DOHH2 (cell line): ENCODE data around the gene AQP5.

ENCODE experiments used
- H3F3A ChIP-seq: fragments of 200-600 bp; sonication (generic), shearing (Covaris generic); 2 replicates; pipeline ENCODE4 v1.6.0; 2016; ENCODE audit warnings: antibody characterized with exemption, mild to moderate bottlenecking; ENCODE audit not compliant: control insufficient read depth, insufficient read depth
- H3K27ac ChIP-seq: fragments of 200-600 bp; sonication (generic); 2 replicates; pipeline ENCODE4 v1.5.1; 2014; ENCODE audit warnings: low read depth, mild to moderate bottlenecking, low read length, moderate library complexity
- H3K27me3 ChIP-seq: fragments of 200-600 bp; sonication (generic); 2 replicates; pipeline ENCODE4 v1.6.1; 2014; ENCODE audit warnings: mild to moderate bottlenecking, low read length, mixed read lengths; ENCODE audit not compliant: control insufficient read depth
- H3K36me3 ChIP-seq: fragments of 200-600 bp; sonication (generic); 2 replicates; pipeline ENCODE4 v1.6.1; 2014; ENCODE audit warnings: mild to moderate bottlenecking, low read length, moderate library complexity, mixed read lengths; ENCODE audit not compliant: control insufficient read depth
- H3K4me1 ChIP-seq: fragments of 200-600 bp; sonication (generic); 2 replicates; pipeline ENCODE4 v1.6.1; 2014; ENCODE audit warnings: mild to moderate bottlenecking, low read length, mixed read lengths; ENCODE audit not compliant: control insufficient read depth
- H3K4me2 ChIP-seq: fragments of 200-600 bp; sonication (generic); 2 replicates; pipeline ENCODE4 v1.6.0; 2014; ENCODE audit warnings: mild to moderate bottlenecking, low read length, moderate library complexity
- H3K4me3 ChIP-seq: fragments of 200-600 bp; sonication (generic); 2 replicates; pipeline ENCODE4 v1.5.1; 2014; ENCODE audit warnings: mild to moderate bottlenecking, low read length, mixed read lengths
- H3K79me2 ChIP-seq: fragments of 200-600 bp; sonication (generic); 2 replicates; pipeline ENCODE4 v1.6.1; 2014; ENCODE audit warnings: mild to moderate bottlenecking, low read length, mixed read lengths; ENCODE audit not compliant: control insufficient read depth
- H3K9me2 ChIP-seq: fragments of 200-600 bp; sonication (generic); replicated peaks from 2 replicates; pipeline ENCODE4 v1.6.1; 2014; ENCODE audit warnings: mild to moderate bottlenecking, low read length, mixed read lengths; ENCODE audit not compliant: control insufficient read depth
- H3K9me3 ChIP-seq: fragments of 200-600 bp; sonication (generic); 2 replicates; pipeline ENCODE4 v1.6.1; 2014; ENCODE audit warnings: antibody characterized with exemption, low read length, mixed read lengths; ENCODE audit not compliant: control insufficient read depth, insufficient read depth
- H4K20me1 ChIP-seq: fragments of 200-600 bp; sonication (generic); 2 replicates; pipeline ENCODE4 v1.6.0; 2014; ENCODE audit warnings: low read depth, mild to moderate bottlenecking, antibody characterized with exemption, low read length, moderate library complexity; ENCODE audit not compliant: control insufficient read depth, insufficient read depth
- EZH2phosphoT487 ChIP-seq: fragments of 200-600 bp; sonication (generic); IDR thresholded peaks from 2 replicates; pipeline ENCODE4 v1.6.1; 2017; ENCODE audit warnings: borderline replicate concordance, mild to moderate bottlenecking, antibody characterized with exemption, low read length, moderate library complexity, mixed read lengths
- TF ChIP-seq, protein P1 (sequence below): fragments of 200-600 bp; sonication (generic); IDR thresholded peaks from one replicate; pipeline ENCODE4 v1.5.1; 2014; ENCODE audit warnings: antibody characterized with exemption, mild to moderate bottlenecking, low read depth, low read length; ENCODE audit not compliant: poor library complexity, severe bottlenecking

The AQP5 gene

DNA sequence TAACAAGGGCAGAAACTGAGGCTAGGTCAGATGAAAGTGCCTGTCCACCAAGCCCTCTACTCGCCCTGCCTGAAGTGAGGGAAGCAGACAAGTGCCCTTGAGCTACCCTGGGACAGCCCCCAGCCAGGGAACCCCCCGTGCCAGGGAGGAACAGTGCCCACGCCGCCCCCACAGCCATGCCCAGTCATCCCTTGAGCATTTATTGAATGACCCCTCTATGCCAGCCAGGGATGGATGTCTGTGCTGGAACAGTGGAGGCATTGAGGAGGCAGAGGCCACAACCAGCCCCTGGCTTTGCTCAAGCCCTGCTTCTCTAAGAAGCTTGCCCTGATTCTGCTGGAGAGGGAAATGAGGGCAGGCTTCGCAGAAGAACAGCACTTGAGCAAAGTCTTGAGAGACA, 7.4 kb downstream of the AQP5 start:
- Histone ChIP-seq H3K4me2 (no peak overlapping the region), H3K9me3 (no peaks in the 10 kb centered on the region), H4K20me1 (no peaks in the 10 kb centered on the region), H3K27ac (no peak overlapping the region), H3K36me3 (no peaks in the 10 kb centered on the region), H3K27me3 (peaks cover 35% of the 10 kb centered on the region), H3K79me2 (no peaks in the 10 kb centered on the region), H3K9me2 (no peaks in the 10 kb centered on the region), H3K4me3 (no peak overlapping the region), H3F3A (no peaks in the 10 kb centered on the region), H3K4me1 (peaks cover 13% of the 10 kb centered on the region)
- no peak for TF ChIP-seq EZH2phosphoT487
- TF ChIP-seq, protein P1, sequence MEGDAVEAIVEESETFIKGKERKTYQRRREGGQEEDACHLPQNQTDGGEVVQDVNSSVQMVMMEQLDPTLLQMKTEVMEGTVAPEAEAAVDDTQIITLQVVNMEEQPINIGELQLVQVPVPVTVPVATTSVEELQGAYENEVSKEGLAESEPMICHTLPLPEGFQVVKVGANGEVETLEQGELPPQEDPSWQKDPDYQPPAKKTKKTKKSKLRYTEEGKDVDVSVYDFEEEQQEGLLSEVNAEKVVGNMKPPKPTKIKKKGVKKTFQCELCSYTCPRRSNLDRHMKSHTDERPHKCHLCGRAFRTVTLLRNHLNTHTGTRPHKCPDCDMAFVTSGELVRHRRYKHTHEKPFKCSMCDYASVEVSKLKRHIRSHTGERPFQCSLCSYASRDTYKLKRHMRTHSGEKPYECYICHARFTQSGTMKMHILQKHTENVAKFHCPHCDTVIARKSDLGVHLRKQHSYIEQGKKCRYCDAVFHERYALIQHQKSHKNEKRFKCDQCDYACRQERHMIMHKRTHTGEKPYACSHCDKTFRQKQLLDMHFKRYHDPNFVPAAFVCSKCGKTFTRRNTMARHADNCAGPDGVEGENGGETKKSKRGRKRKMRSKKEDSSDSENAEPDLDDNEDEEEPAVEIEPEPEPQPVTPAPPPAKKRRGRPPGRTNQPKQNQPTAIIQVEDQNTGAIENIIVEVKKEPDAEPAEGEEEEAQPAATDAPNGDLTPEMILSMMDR: no peak

- H3K4me1 ChIP-seq: peaks cover 13% of the 10 kb centered on the region
- no peak overlapping the region for H3K27ac ChIP-seq
- no peaks in the 10 kb centered on the region for H3K9me3 ChIP-seq
- no peaks in the 10 kb centered on the region for H4K20me1 ChIP-seq
- TF ChIP-seq, protein P1: no peak
- TF ChIP-seq EZH2phosphoT487: no peak
- no peaks in the 10 kb centered on the region for H3K79me2 ChIP-seq
- no peaks in the 10 kb centered on the region for H3K36me3 ChIP-seq
- H3K4me2 ChIP-seq: no peak overlapping the region
- no peak overlapping the region for H3K4me3 ChIP-seq
- H3K9me2 ChIP-seq: no peaks in the 10 kb centered on the region
- H3F3A ChIP-seq: no peaks in the 10 kb centered on the region
- H3K27me3 ChIP-seq: peaks cover 35% of the 10 kb centered on the region
These were observed 8.2 kb downstream of the AQP5 start for GRCh38 chr12:49969651-49970429.

DNA sequence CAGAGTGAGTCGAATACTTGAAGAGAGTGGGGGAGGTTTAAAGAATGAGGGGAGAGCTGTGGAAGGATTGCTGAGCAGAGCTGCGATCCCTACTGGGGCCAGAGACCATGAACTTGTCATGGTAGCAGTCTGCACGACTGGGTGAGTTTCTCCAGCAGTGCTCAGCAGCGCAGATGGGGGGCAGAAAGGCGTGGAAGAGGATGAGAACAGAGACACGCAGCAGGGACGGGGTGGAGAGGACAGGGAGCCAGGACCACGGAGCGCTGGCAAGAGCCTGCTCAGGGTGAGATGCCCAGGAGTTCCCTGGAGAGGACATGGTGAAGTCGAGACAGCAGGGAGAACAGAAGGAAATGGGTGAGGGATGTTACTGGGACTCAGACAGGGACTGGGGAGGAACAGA, 9.0 kb downstream of the AQP5 start:
- Histone ChIP-seq H3K4me1 (peaks cover 13% of the 10 kb centered on the region), H3K9me2 (no peaks in the 10 kb centered on the region), H3K4me3 (no peak overlapping the region), H3K27me3 (peaks cover 33% of the 10 kb centered on the region), H4K20me1 (no peaks in the 10 kb centered on the region), H3K36me3 (no peaks in the 10 kb centered on the region), H3F3A (no peaks in the 10 kb centered on the region), H3K79me2 (no peaks in the 10 kb centered on the region), H3K4me2 (no peak overlapping the region), H3K9me3 (no peaks in the 10 kb centered on the region), H3K27ac (no peak overlapping the region)
- TF ChIP-seq EZH2phosphoT487: no peak
- TF ChIP-seq, protein P1: no peak
